NCI-H69 (cell line): ENCODE measurements around the gene NRBP1.
A peak's percentile ranks its signal among the peaks of the same experiment; 100 is the strongest.

Experiments used
- DNase-seq: peaks from one replicate; lab custom pipeline; 2025; lab: John Stamatoyannopoulos, UW

NRBP1 gene

GRCh38 chr2:27428213-27428977 is at the start of gene NRBP1:
Gene NRBP1 (plus strand): TSS chr2:27428631. CDS start chr2:27433274, 4,643 bp downstream.
- DNase-seq, result peak; percentile 90

- DNase-seq, result no peak
Observed at GRCh38 chr2:27378809-27379290, 49.6 kb upstream of the NRBP1 start.

DNA sequence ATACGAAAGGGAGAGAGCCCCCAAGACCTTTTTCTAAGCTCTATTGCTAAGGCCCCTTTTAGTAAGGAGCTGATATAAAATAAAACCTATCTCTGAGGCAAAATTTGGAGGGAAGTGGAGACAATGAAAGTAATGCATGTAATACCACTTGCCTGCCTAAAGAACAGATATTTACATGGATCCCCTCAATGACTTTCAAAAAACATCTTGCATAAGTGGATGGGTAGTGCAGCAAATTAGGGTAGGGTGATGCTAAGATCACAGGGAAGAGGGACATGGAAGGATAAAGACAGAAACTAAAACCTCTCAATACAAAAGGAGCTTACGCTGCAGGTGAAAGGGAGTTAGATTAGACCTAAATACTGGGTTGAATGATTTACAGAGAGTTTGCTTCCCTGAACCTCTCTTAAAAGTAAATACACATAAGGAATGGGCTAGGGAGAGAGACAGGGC is 49.0 kb upstream of the NRBP1 start:
- no peak for DNase-seq

DNA sequence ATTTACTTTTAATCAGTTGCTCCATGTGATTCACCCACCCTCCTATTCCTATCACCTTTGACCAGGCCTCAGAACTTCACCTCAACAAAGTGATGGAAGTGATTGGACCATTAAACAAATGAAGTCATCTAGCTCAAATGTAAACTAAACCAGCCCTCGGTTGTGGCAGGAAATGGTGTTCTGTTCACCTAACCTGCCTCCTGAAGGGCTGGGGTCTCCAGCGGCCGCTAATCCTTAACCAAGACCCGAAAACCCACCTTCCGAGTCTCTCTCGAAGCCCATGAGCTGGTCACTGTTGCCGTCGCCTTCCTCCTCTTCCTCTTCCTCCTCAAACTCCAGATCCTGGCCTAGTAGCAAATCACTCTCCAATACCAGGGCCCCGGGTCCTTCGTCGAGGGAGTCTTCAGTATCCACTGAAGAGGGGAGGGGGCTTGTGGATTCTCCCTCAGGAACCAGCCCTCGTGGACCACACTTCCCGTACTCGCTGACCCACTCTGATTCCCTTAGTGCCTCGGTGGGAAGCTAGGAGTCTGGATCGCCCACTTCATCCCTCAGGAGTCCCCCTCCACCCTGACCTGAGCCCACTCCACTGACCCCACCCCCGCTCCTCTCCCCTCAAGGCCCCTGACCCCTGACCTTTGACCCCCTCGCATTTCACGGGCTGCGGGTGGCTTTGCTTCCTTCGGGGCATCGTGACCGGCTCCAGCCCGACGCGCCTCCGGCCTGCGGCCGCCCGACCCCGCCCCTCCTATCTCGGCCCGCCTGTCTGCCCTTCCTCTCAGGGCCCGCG is 48.4 kb upstream of the NRBP1 start:
- peak; percentile 65 for DNase-seq

DNA sequence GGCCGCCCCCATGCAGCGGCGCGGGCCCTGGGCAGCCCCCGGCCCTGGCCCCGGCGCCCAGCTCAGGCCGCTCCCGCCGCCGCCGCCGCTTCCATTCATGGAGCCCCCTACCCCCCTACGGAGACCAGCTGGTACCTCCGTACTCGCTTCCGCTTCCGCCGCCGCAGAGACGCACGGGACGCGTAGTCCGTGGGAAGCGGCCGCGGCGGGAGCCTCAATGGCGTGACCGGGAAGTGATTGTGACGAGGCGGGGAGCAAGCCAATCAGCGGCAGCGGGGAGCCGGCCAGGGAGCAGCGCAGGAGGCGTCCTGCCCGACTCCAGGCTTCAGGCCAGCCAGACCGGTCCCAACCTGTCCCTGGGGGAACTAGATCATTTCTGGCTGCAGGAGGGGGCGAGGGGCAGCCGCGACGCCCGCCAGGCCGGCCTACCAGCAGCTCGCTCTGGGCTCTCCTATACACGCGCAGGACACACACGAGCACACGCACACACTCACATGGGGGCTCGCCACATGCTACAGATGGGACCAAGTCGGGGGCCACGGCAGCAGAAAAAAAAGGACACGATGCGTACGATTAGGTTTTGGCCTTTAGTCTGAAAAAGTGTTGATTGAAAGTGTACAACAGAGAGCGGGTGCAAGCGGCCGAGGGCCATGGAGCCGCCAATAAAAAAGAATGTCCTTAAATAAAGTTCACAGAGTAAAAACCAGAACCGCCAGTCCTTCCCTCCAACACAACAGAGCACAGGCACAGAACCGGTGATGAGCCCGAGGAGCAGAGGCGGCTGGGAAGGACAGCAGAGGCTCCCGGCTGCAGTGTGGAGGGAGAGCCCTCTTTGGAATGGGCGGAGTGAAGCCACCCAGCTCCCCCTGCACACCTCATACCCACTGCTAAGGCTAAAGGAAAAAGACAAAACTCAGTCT is 47.5 kb upstream of the NRBP1 start, which contains the start of gene ZNF513:
ZNF513 (minus strand) TSS at position 109 of the 920 bp plus-strand sequence. CDS start 208 bp downstream, outside the sequence.
- DNase-seq, result peak; percentile 94

DNA sequence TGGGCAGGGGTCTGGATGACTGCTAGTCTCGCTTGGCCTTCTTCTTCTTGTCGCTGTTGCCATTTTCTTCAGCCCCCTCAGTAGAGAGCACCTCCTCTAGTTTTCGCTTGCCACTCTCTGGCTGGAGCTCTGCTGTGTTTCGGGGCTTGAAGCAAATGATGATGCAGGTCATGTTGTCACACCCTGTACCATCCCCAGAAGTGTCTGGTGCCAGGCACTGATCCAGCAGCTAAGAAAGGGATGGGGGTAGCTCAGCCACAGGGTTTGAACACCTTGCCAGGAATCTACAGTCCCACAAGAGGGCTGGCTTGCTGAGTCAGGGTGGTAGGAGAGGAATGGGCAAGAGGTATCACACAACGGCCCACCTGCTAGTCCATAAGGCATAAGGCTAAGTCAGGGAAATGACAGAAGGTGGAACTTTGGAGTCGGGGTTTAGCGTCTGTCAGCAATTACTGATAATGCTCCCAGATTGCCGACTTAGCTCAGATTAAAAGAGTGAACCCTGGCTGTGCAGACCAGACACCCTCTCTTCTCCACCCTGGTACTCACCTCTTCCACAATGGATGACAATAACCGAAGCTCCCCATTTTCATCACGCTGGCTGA is 46.8 kb upstream of the NRBP1 start:
- DNase-seq, result no peak

DNA sequence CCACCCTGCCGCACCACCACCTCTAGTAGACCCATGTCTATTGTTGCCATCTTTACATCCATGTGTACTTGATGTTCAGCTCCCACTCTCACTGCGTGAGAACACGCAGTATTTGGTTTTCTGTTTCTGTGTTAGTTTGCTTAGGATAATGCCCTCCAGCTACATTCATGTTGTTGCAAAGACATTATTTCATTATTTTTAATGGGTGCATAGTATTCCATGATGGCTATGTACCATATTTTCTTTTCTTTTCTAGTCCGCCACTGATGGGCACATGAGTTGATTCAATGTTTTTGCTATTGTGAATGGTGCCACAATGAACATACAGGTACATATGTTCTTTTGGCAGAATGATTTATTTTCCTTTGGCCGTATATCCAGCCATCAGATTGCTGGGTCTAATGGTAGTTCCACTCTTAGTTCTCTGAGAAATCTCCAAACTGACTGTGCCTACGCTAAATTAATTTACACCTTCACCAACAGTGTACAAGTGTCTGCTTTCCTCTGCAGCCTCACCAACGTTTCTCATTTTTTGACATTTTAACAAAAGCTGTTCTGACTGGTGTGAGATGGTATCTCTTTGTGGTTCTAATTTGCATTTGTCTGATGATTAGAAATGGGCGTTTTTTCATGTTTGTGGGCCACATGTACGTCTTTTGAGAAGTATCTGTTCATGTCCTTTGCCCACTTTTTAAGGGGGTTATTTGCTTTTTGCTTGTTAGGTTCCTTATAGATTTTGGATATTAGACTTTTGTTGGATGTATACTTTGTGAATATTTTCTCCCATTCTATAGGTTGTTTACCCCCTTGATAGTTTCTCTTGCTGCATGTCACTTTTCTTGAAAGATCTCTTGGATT is 37.4 kb upstream of the NRBP1 start:
- no peak for DNase-seq

GRCh38 chr2:27393225-27393624 is 35.2 kb upstream of the NRBP1 start:
- DNase-seq, result no peak

- no peak for DNase-seq
Observed at GRCh38 chr2:27398962-27399361, 29.5 kb upstream of the NRBP1 start.

DNA sequence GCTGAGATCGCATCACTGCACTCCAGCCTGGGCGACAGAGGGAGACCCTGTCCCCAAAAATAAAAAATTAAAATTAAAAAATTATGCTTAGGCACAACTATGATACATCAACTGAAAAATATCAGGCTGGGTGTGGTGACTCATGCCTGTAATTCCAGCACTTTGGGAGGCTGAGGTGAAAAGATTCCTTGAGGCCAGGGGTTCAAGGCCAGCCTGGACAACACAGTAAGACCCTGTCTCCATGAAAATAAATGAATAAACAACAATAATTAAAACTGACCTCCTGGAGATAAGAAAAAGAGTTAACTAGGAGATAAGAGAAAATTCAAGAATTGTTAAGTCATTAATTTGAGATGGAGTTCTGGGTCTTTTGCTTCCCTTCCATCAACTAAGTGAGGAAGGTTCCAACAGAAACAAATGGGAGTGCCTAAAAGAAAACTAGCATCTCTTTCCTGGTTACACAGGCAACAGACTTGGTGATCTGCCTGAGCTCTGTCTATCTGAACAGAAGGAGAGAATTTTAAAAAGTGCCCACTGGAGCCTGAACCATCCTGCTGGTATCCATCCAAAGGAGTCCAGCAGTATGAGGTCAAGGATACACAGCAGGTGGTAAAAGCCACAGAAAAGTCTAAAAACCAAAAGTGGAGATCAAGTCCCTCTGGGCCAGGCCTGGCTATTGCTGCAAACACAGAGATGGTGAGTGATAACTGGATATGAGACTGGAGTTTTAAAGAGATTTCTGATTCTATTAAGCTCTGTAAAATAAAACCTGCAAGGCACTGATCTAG is 27.9 kb upstream of the NRBP1 start:
- DNase-seq, result no peak

DNA sequence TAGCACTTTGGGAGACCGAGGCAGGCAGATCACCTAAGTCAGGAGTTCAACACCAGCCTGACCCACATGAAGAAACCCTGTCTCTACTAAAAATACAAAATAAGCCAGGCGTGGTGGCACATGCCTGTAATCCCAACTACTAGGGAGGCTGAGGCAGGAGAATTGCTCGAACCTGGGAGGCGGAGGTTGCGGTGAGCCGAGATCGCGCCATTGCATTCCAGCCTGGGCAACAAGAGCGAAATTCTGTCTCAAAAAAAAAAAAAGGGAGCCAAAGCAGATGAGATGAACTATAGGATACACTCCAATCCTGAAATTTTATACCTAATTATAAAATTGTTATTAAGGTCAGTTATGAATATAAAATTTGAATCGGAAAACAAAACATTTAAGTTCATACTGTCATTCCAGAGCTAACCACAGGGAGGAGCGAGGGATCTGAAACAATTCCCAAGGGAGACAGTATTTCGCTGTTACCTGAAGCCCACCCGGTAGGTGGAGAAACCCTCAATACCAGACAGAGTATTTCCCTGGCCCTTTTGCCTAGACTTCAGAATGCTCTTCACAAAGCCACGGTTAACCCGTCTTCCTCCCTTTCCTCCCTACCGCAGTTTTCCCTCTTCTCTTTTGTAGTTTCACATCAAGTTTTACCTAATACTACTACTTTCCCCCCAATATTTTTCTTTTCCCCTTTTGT is 20.5 kb upstream of the NRBP1 start:
- peak; percentile 73 for DNase-seq

GRCh38 chr2:27408601-27409320 is 19.7 kb upstream of the NRBP1 start:
- peak; percentile 54 for DNase-seq

- DNase-seq, result peak; percentile 95
Observed at GRCh38 chr2:27409321-27410073, 18.9 kb upstream of the NRBP1 start, which contains the start of gene PPM1G. Gene PPM1G (minus strand): TSS chr2:27409591. CDS start chr2:27409422, 169 bp downstream.

DNA sequence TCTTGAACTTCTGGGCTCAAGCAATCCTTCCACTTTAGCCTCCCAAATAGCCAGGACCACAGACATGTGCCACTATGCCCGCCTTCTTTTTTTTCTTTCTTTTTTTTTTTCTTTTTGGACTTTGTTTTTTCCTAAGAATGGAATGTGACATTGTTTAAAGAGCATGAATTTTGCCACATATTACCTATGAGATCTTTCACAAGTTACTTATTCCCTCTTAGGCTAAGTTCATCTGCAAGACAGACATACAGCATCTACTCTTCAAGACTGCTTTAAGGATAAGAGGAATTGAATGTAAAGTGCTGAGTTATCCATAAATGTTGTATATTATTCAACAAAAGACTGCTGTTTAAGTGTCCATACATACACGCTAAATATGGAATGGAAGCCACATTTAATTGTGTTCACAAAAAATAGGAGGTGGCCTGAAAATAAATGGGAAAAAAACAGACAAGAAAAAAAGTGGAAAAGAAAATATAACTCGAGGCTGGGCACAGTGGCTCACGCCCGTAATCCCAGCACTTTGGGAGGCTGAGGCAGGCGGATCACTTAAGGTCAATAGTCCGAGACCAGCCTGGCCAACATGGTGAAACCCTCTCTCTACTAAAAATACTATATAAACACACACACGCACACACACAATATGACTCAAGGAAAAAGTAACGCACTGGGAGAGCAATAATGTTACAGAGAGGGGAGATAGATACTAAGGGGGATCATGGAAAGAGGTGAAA is 15.8 kb upstream of the NRBP1 start:
- DNase-seq, result no peak

- no peak for DNase-seq
Observed at GRCh38 chr2:27416151-27416550, 12.3 kb upstream of the NRBP1 start.

DNA sequence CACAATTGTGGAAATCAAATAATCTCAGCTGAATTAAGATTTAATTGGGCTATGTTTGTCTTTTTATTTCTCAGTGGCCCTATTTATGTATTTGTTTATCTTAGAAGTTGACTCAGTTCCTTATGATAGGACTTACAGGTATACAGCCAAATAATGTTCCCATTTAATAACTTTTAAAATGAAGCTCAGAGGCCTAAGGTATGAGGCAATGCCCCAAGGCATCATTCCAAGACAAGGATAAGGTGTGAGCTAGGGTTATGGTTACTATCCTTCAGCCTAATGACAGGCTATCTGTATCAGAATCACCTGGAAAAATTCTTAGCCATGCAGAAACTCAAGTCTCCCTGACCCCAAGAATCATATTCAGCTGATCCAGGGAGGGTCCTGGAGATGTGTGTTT is 7.4 kb upstream of the NRBP1 start:
- no peak for DNase-seq
